Panc1 (cell line): ENCODE data around the gene NUP133. TPM values are rescaled to one million over a fixed set of nuclear protein-coding genes. Genes with fewer than 3 reads are reported as not detected.
"Not testable (repeated sequence)": the region's sequence is repeated elsewhere in the genome, so short reads cannot be mapped to it uniquely, and the experiment has no call there.

Source experiments
- ATAC-seq: fragments of 200-7000 bp; cut with Tn5 transposase; 2 replicates; pipeline ENCODE4 v1.9.1; 2020; ENCODE audit warnings: mild to moderate bottlenecking, moderate library complexity
- BruUV-seq: library from RNA; stranded (reverse); fragments of 400-500 nt; replicated peaks from 2 replicates; lab custom pipeline; 2021; lab: Mats Ljungman, UMichigan
- CTCF ChIA-PET: fragments of 300-600 bp; sonication (Branson Sonifier 250); formaldehyde crosslinking; loops from one replicate; lab custom pipeline; 2022; ENCODE audit warnings: antibody characterized with exemption; lab: Charles Lee
- POLR2A ChIA-PET: fragments of 300-600 bp; sonication (Branson Sonifier 250); formaldehyde crosslinking; loops from one replicate; lab custom pipeline; 2022; ENCODE audit warnings: antibody characterized with exemption; lab: Charles Lee
- DNase-seq: peaks from one replicate; pipeline ENCODE4 v3.0.0-alpha.2; 2010; ENCODE audit warnings: low read depth, low spot score
- H3K27ac ChIP-seq: 2 replicates; pipeline ENCODE4 v1.5.1; 2011; ENCODE audit warnings: mild to moderate bottlenecking, low read length, inconsistent platforms
- H3K27me3 ChIP-seq: fragments of 200-500 bp; sonication (Bioruptor generic); 2 replicates; pipeline ENCODE4 v1.6.0; 2014; ENCODE audit warnings: low read length, inconsistent platforms; ENCODE audit not compliant: control insufficient read depth, insufficient read depth
- H3K36me3 ChIP-seq: fragments of 200-500 bp; sonication (Bioruptor generic); 2 replicates; pipeline ENCODE4 v1.5.1; 2014; ENCODE audit warnings: inconsistent platforms, mild to moderate bottlenecking, low read length, moderate library complexity; ENCODE audit not compliant: control insufficient read depth, insufficient read depth
- H3K4me1 ChIP-seq: 2 replicates; pipeline ENCODE4 v1.5.1; 2011; ENCODE audit warnings: inconsistent platforms, mild to moderate bottlenecking, low read length, moderate library complexity; ENCODE audit not compliant: control insufficient read depth, insufficient read depth
- H3K4me3 ChIP-seq, 2 experiments: 2 replicates each; pipeline ENCODE4 v1.5.1; 2011 to 2012; ENCODE audit warnings: low read depth in 2 of 2, low read length in 2 of 2, mild to moderate bottlenecking in 2 of 2, inconsistent platforms in 1 of 2, moderate library complexity in 1 of 2
- H3K9me3 ChIP-seq: fragments of 200-500 bp; sonication (Bioruptor generic); 2 replicates; pipeline ENCODE4 v1.5.1; 2014; ENCODE audit warnings: low read depth, mild to moderate bottlenecking, inconsistent platforms, low read length, moderate library complexity; ENCODE audit not compliant: control insufficient read depth, insufficient read depth
- SIN3A ChIP-seq: IDR thresholded peaks from 2 replicates; pipeline ENCODE4 v1.6.1; 2012; ENCODE audit warnings: low read depth, mild to moderate bottlenecking, low read length, moderate library complexity, borderline replicate concordance; ENCODE audit not compliant: insufficient read depth
- TCF7L2 ChIP-seq: IDR thresholded peaks from 2 replicates; pipeline ENCODE4 v1.6.1; 2011; ENCODE audit warnings: mild to moderate bottlenecking, low read depth, low read length, inconsistent platforms
- in situ Hi-C: cut with HindIII; loops from 2 replicates; pipeline ENCODE4 v1.10.0; 2016; ENCODE audit warnings: low sequenced_read_pairs, low pct_unique_long_range_greater_than_20kb
- intact Hi-C: fragments of 100-400 bp; cut with micrococcal nuclease; formaldehyde crosslinking; loops from one replicate; pipeline ENCODE4 v1.10.0; 2022; ENCODE audit not compliant: unreplicated experiment
- total RNA-seq: library from RNA; stranded (reverse); gene quantifications from one replicate; pipeline ENCODE4 v1.2.1, GENCODE V29; 2021; ENCODE audit not compliant: unreplicated experiment
- TF ChIP-seq, protein P1 (sequence below), 2 experiments: IDR thresholded peaks; 2 replicates each; pipeline ENCODE4 v1.6.1; 2011 to 2012; ENCODE audit warnings: low read depth in 2 of 2, control low read depth in 1 of 2, low read length in 1 of 2, mild to moderate bottlenecking in 1 of 2, moderate library complexity in 1 of 2; ENCODE audit not compliant: insufficient read depth in 1 of 2
- TF ChIP-seq, protein P2 (sequence below): fragments of 450-650 bp; IDR thresholded peaks from 2 replicates; pipeline ENCODE4 v1.5.1; 2017; ENCODE audit warnings: mild to moderate bottlenecking

The NUP133 gene
- total RNA-seq, 1 experiment from 2014 or later = 39.5 TPM

GRCh38 chr1:229523052-229523451, 14.9 kb upstream of the NUP133 start:
- CTCF ChIA-PET = no interaction called here
- intact Hi-C loops (no loop called here), in situ Hi-C loops (no loop called here)
- Histone ChIP-seq H3K36me3 (0 out of 2 replicates have a peak, but pooled peaks cover 3% of the 10 kb centered on the region), H3K27me3 (no peaks in the 10 kb centered on the region), H3K27ac (no peak overlapping the region), H3K4me1 (no peaks in the 10 kb centered on the region), H3K9me3 (no peaks in the 10 kb centered on the region), H3K4me3 (no peak overlapping the region)
- no peak for ATAC-seq
- no TSS peak for BruUV-seq
- POLR2A ChIA-PET = no interaction called here
- TF ChIP-seq TCF7L2 (no peak), SIN3A (no peak)
- TF ChIP-seq, protein P1, sequence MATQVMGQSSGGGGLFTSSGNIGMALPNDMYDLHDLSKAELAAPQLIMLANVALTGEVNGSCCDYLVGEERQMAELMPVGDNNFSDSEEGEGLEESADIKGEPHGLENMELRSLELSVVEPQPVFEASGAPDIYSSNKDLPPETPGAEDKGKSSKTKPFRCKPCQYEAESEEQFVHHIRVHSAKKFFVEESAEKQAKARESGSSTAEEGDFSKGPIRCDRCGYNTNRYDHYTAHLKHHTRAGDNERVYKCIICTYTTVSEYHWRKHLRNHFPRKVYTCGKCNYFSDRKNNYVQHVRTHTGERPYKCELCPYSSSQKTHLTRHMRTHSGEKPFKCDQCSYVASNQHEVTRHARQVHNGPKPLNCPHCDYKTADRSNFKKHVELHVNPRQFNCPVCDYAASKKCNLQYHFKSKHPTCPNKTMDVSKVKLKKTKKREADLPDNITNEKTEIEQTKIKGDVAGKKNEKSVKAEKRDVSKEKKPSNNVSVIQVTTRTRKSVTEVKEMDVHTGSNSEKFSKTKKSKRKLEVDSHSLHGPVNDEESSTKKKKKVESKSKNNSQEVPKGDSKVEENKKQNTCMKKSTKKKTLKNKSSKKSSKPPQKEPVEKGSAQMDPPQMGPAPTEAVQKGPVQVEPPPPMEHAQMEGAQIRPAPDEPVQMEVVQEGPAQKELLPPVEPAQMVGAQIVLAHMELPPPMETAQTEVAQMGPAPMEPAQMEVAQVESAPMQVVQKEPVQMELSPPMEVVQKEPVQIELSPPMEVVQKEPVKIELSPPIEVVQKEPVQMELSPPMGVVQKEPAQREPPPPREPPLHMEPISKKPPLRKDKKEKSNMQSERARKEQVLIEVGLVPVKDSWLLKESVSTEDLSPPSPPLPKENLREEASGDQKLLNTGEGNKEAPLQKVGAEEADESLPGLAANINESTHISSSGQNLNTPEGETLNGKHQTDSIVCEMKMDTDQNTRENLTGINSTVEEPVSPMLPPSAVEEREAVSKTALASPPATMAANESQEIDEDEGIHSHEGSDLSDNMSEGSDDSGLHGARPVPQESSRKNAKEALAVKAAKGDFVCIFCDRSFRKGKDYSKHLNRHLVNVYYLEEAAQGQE (IDR thresholded peaks at IDR 0.05; ENCODE audit: insufficient read depth in 1 of 2, low read depth in 2 of 2, low read length in 1 of 2) = no peak
- DNase-seq = no peak

- POLR2A ChIA-PET = no interaction called here
Measured at GRCh38 chr1:229514578-229515275, 6.6 kb upstream of the NUP133 start.

GRCh38 chr1:229511625-229512024, 3.5 kb upstream of the NUP133 start:
- ATAC-seq, H3K9me3 ChIP-seq, BruUV-seq, DNase-seq, H3K27me3 ChIP-seq, intact Hi-C loops, POLR2A ChIA-PET, CTCF ChIA-PET, H3K27ac ChIP-seq, in situ Hi-C loops, H3K36me3 ChIP-seq, H3K4me3 ChIP-seq: not testable (repeated sequence)
- H3K4me1 ChIP-seq = peaks cover 12% of the 10 kb centered on the region; the same call in 1 of the 2 replicates

More at GRCh38 chr1:229514578-229515275, 6.6 kb upstream of the NUP133 start:
- in situ Hi-C loops = no loop called here
- BruUV-seq = no TSS peak
- TF ChIP-seq TCF7L2 = no peak
- TF ChIP-seq, protein P1 (IDR thresholded peaks at IDR 0.05; ENCODE audit: insufficient read depth in 1 of 2, low read depth in 2 of 2, low read length in 1 of 2) = no peak
- TF ChIP-seq, protein P2, sequence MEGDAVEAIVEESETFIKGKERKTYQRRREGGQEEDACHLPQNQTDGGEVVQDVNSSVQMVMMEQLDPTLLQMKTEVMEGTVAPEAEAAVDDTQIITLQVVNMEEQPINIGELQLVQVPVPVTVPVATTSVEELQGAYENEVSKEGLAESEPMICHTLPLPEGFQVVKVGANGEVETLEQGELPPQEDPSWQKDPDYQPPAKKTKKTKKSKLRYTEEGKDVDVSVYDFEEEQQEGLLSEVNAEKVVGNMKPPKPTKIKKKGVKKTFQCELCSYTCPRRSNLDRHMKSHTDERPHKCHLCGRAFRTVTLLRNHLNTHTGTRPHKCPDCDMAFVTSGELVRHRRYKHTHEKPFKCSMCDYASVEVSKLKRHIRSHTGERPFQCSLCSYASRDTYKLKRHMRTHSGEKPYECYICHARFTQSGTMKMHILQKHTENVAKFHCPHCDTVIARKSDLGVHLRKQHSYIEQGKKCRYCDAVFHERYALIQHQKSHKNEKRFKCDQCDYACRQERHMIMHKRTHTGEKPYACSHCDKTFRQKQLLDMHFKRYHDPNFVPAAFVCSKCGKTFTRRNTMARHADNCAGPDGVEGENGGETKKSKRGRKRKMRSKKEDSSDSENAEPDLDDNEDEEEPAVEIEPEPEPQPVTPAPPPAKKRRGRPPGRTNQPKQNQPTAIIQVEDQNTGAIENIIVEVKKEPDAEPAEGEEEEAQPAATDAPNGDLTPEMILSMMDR = peak; percentile 91
- Histone ChIP-seq H3K27ac (no peak overlapping the region), H3K36me3 (no peaks in the 10 kb centered on the region; the same call in 1 of the 2 replicates), H3K9me3 (no peaks in the 10 kb centered on the region), H3K4me1 (no peaks in the 10 kb centered on the region; the same call in 1 of the 2 replicates), H3K27me3 (no peaks in the 10 kb centered on the region), H3K4me3 (no peak overlapping the region)
- ATAC-seq (peak; percentile 96), DNase-seq (peak; percentile 39)
- CTCF ChIA-PET = interaction anchor here (0.5 to 0.7 kb wide), 3 partner anchors 10 to 38 kb away, joined by 3 to 8 read pairs (median 5); no protein-coding TSS in a partner anchor
- intact Hi-C loops = loop anchor here (1.0 kb wide), 1 partner anchor 256 kb away; no protein-coding TSS in a partner anchor

- ATAC-seq, intact Hi-C loops, DNase-seq, POLR2A ChIA-PET, H3K4me3 ChIP-seq, H3K27ac ChIP-seq, H3K36me3 ChIP-seq, H3K27me3 ChIP-seq, H3K9me3 ChIP-seq, BruUV-seq, CTCF ChIA-PET, in situ Hi-C loops: not testable (repeated sequence)
- H3K4me1 ChIP-seq = peaks cover 12% of the 10 kb centered on the region; the same call in 1 of the 2 replicates
Measured at GRCh38 chr1:229511201-229511600, 3.1 kb upstream of the NUP133 start.
